D721Med (cell line): ENCODE measurements around the gene USP3.

Experiments
- DNase-seq: peaks from one replicate; pipeline ENCODE4 v3.0.0; 2011; ENCODE audit warnings: low spot score; ENCODE audit not compliant: insufficient read length
- FAIRE-seq: peaks from 2 replicates; lab custom pipeline; 2011; peaks lifted over from hg19 to GRCh38; lab: Jason Lieb, UNC
- TF ChIP-seq, protein P1 (sequence below): IDR thresholded peaks from 2 replicates; pipeline ENCODE4 v1.5.1; 2012; ENCODE audit warnings: mild to moderate bottlenecking, control low read depth; ENCODE audit not compliant: insufficient read depth; ENCODE audit errors: missing control alignments

Gene USP3

DNA sequence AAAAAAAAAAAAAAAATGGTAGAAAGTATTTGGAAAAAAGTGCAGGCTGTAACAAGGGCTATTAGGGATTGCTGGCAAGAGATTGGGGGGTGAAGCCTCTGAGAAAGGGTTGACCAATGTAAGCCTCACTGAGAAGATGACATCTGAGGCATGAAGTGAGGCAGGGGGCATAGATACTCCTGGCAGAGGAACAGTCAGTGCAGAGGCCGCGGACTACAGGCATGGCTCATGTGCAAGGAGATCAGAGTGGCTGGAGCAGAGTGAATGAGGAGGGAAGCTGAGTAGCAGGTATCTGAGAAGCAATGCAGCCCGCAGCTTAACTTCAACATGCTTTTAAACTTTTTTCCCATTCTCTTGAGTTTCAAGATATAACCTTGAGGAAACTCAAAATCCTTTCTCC lies 98.2 kb downstream of the USP3 start:
- DNase-seq = no peak
- TF ChIP-seq, protein P1, sequence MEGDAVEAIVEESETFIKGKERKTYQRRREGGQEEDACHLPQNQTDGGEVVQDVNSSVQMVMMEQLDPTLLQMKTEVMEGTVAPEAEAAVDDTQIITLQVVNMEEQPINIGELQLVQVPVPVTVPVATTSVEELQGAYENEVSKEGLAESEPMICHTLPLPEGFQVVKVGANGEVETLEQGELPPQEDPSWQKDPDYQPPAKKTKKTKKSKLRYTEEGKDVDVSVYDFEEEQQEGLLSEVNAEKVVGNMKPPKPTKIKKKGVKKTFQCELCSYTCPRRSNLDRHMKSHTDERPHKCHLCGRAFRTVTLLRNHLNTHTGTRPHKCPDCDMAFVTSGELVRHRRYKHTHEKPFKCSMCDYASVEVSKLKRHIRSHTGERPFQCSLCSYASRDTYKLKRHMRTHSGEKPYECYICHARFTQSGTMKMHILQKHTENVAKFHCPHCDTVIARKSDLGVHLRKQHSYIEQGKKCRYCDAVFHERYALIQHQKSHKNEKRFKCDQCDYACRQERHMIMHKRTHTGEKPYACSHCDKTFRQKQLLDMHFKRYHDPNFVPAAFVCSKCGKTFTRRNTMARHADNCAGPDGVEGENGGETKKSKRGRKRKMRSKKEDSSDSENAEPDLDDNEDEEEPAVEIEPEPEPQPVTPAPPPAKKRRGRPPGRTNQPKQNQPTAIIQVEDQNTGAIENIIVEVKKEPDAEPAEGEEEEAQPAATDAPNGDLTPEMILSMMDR = no peak
- FAIRE-seq = no peak

DNA sequence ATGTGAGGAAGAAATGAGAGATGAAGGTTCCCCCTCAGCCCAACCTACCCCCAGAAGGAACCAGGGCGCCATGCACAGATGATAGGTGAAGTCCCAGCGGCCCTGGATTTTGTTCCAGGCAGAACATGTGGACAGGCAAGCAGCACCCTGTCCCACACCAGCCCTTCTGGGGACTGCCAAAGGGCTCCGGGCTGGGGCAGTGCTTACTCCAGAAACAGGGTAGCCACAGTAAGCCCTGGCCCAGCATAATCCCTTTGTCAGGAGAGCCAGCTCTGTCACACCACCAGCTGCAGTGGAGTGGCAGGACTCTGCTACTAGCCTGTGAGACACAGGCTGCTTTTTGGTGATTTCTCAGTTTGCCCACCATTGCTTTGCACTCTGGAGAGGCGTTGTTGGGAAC lies 99.1 kb downstream of the USP3 start:
- TF ChIP-seq, protein P1 = no peak
- DNase-seq = no peak
- FAIRE-seq = no peak

DNA sequence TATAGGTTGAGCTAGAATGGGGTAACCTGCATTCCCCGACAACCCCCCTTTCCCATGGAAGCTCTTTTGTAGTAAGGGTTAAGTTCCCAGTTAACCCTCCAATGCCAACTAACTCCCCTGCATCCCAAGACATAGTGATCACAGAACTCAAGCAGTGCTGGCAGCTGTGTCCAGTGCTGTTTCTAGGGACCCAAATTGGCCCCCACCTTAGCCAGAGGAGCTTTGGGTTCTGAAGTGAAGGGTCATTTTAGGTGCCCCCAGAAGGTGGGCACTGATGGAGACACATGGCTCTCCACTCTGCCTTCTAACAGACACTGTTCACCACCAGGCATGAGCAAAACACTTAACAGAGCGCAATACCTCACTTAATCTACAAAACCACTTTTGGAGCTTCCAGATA lies 99.9 kb downstream of the USP3 start:
- DNase-seq (no peak), FAIRE-seq (no peak)
- TF ChIP-seq, protein P1 = no peak

DNA sequence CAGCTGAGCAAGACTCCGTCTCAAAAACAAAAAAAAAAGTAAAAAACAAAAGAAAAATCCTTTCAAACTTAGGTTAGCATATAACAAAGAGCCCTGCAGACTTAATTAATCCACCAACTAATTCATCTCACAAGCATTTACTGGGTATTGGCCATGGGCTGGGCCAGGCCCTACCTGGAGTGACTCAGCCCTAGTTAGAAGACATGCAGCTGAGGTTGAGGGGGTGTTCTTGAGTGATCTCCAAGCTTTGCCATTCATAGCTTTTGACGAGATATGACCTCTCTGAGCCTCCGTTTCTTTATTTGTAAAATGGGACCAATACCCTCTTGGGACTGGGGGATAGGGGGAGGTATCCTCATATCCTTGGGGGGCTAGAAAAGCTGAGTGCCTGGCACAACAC lies 100.6 kb downstream of the USP3 start:
- no peak for FAIRE-seq
- TF ChIP-seq, protein P1 = no peak

DNA sequence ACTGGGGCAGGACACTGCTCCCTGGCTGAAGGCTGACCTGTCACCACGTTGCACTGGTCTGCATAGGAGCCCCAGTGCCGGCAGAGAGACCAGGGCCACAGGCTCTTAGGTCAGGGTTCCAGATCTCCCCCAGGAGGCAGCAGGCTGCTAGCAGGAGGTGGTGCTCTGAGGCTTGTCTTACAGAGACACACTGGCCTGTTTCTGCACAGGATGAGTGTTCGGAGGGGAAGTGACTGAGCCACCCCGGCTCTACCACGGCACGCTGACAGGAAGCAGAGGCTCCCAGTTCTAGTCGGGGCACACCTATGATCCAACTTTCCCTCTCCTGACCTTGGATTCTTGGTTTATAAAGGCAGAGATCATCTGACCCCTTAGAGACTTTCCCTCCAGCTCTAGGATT lies 101.4 kb downstream of the USP3 start:
- FAIRE-seq (no peak), DNase-seq (no peak)
- TF ChIP-seq, protein P1 = no peak

More for the DNA sequence above, 100.6 kb downstream of the USP3 start:
- no peak for DNase-seq

DNA sequence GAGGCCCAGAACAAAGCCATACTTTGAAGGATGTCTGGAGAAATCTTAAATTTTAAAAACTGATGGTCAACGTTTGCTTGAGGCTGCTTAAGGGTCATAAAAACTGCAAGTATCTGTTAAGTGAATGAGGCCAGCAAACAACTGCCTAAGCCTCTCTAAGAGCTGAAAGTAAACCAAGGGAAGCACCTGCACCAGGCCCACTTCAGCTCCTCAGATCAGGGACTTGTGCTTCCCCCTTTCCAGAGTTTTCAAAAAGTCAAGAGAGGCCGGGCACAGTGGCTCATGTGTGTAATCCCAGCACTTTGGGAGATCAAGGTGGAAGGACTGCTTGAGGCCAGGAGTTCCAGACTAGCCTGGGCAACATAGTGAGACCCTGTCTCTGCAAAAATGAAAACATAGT lies 101.9 kb downstream of the USP3 start:
- no peak for FAIRE-seq
- no peak for DNase-seq
- TF ChIP-seq, protein P1 = no peak

DNA sequence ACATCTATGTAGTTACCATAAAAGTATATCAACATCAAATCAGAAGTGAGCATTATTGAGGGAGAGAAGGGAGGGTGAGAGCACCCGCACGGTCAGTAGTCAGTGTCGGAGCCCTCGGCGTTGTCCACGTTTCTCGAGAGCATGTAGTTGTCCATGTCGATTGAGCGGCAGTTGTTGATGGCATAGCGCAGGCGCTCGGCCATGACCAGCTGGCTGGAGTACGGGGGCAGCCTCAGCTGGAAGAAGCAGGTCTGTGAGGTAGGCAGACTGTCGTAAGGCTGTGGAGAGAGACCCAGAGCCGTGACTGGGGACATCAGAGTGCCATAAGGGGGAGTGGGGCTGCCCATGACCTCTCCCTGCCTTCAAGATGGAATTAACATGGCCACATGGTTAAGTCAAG lies 104.6 kb downstream of the USP3 start:
- DNase-seq = no peak
- TF ChIP-seq, protein P1 = no peak
- FAIRE-seq = no peak
